ENCODE data around the gene ARHGAP31. TPM values are rescaled to one million over a fixed set of nuclear protein-coding genes. Genes with fewer than 3 reads are reported as not detected.

Gene ARHGAP31
- total RNA-seq, 1 donor from 2014 or later, result 114 TPM

DNA sequence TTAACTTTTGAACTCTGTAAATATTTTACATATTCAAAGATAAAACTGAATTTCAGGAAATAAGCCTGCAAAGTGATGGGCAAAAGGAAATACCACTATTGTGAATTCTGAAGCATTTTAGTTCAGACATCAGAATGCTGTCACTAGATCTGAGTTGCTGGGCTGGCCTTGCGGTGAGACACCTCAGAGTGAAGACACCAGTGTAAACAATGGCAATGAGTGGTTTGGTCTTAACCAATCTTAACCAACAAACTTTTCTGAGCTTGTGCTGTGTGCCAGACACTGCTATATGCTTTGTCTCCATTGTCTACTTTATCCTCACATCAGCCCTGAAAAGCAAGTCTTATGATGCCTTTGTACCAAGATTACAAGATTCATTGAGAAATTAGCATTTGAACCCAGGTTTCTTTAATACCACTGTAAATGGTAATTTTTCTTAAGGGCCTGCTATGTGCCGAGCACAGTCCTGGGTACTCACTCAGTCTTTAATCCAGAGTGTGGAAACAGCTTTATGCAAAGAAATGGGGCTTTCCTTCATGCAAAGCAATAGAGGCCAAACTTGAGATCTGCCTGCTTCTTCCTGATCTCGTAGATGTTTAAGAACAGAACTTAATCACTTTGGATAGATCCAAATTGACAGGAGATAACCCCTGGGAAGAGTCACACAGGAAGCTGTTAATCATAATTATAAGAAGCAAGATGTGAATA is 114.2 kb downstream of the ARHGAP31 start:
- no peak overlapping the region for H3K4me3 Mint-ChIP-seq (ENCODE audit: unreplicated experiment)
- peaks cover 14% of the 10 kb centered on the region for H3K4me1 Mint-ChIP-seq (ENCODE audit: unreplicated experiment)
- no peaks in the 10 kb centered on the region for H3K9me3 Mint-ChIP-seq (ENCODE audit: unreplicated experiment)
- peaks cover 65% of the 10 kb centered on the region for H3K36me3 Mint-ChIP-seq (ENCODE audit: low read depth, unreplicated experiment)
- H3K27me3 Mint-ChIP-seq (ENCODE audit: unreplicated experiment), result peaks cover 2% of the 10 kb centered on the region
- no peak for DNase-seq (ENCODE audit: low spot score)
- TF ChIP-seq, protein P1, sequence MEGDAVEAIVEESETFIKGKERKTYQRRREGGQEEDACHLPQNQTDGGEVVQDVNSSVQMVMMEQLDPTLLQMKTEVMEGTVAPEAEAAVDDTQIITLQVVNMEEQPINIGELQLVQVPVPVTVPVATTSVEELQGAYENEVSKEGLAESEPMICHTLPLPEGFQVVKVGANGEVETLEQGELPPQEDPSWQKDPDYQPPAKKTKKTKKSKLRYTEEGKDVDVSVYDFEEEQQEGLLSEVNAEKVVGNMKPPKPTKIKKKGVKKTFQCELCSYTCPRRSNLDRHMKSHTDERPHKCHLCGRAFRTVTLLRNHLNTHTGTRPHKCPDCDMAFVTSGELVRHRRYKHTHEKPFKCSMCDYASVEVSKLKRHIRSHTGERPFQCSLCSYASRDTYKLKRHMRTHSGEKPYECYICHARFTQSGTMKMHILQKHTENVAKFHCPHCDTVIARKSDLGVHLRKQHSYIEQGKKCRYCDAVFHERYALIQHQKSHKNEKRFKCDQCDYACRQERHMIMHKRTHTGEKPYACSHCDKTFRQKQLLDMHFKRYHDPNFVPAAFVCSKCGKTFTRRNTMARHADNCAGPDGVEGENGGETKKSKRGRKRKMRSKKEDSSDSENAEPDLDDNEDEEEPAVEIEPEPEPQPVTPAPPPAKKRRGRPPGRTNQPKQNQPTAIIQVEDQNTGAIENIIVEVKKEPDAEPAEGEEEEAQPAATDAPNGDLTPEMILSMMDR (IDR thresholded peaks at IDR 0.05; ENCODE audit: unreplicated experiment), result no peak
- H3K27ac Mint-ChIP-seq (ENCODE audit: unreplicated experiment), result no peak overlapping the region

DNA sequence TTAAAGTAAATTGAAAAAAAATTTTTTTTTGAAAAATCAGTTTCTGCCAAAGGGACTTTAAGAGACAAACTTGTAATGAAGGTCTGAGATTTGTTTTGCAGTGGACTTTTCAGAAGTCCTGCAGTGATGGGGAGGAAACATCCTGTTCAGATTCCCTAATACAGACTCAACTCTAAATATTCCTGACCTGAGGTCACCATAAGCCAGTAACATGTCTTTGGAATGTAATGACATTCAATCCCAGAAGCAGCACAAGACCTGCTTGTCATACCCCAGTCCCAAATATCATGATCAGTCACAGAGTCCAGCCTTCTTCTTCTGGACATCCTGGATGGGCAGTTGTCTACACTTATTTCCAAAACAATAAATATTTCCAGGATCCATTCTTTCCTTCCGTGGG is 115.7 kb downstream of the ARHGAP31 start:
- TF ChIP-seq, protein P1 (IDR thresholded peaks at IDR 0.05; ENCODE audit: unreplicated experiment), result no peak

DNA sequence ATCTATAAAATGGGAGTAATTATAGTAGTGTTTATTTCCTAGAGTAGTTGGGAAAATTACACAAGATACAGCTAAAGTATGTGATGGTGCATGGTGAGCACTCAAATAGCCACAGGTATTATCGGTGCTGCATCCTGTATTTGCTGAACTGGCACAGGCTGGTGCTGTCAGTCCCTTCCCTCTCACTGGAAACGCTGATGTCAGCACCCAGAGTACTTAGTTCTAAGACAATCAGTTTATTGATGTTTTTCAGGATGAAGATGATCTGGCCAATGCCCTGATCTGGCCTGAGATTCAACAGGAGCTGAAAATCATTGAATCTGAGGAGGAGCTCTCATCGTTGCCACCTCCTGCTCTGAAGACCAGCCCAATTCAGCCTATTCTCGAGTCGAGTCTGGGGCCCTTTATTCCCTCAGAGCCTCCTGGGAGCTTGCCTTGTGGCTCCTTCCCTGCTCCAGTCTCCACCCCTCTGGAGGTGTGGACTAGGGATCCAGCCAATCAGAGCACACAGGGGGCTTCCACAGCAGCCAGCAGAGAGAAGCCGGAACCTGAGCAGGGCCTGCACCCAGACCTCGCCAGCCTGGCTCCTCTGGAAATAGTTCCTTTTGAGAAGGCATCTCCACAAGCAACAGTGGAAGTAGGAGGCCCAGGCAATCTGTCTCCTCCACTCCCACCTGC is 119.6 kb downstream of the ARHGAP31 start:
- Mint-ChIP-seq H3K9me3 (ENCODE audit: unreplicated experiment) (no peaks in the 10 kb centered on the region), H3K4me3 (ENCODE audit: unreplicated experiment) (no peak overlapping the region), H3K4me1 (ENCODE audit: unreplicated experiment) (peaks cover 14% of the 10 kb centered on the region), H3K27me3 (ENCODE audit: unreplicated experiment) (peaks cover 5% of the 10 kb centered on the region), H3K36me3 (ENCODE audit: low read depth, unreplicated experiment) (peaks cover 49% of the 10 kb centered on the region), H3K27ac (ENCODE audit: unreplicated experiment) (no peak overlapping the region)
- DNase-seq (ENCODE audit: low spot score), result no peak
- TF ChIP-seq, protein P1 (IDR thresholded peaks at IDR 0.05; ENCODE audit: unreplicated experiment), result no peak

More for the DNA sequence above, 115.7 kb downstream of the ARHGAP31 start:
- peaks cover 2% of the 10 kb centered on the region for H3K27me3 Mint-ChIP-seq (ENCODE audit: unreplicated experiment)
- DNase-seq (ENCODE audit: low spot score), result no peak
- no peaks in the 10 kb centered on the region for H3K9me3 Mint-ChIP-seq (ENCODE audit: unreplicated experiment)
- H3K27ac Mint-ChIP-seq (ENCODE audit: unreplicated experiment), result no peak overlapping the region
- peaks cover 14% of the 10 kb centered on the region for H3K4me1 Mint-ChIP-seq (ENCODE audit: unreplicated experiment)
- no peak overlapping the region for H3K4me3 Mint-ChIP-seq (ENCODE audit: unreplicated experiment)
- peaks cover 51% of the 10 kb centered on the region for H3K36me3 Mint-ChIP-seq (ENCODE audit: low read depth, unreplicated experiment)

DNA sequence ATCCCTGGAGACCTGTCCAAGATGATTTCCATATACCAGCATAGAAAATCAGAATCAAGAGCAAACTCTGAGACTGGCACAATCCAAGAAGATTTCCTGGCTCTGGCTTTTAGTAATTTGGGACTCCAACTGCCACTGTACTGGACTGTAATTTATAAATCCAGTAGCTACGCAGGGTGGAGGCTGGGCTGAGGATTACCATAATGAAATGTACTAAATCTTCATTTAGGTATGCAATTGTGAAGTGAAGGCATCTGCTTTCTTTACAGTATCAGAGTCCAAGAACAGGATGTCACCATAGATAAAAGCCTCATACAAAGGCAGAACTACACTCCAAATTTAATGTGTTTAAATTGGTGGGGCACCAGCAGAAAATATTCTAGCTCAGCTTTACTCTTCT is 122.7 kb downstream of the ARHGAP31 start:
- TF ChIP-seq, protein P1 (IDR thresholded peaks at IDR 0.05; ENCODE audit: unreplicated experiment), result no peak

More for the DNA sequence above, 122.7 kb downstream of the ARHGAP31 start:
- Mint-ChIP-seq H3K4me3 (ENCODE audit: unreplicated experiment) (no peak overlapping the region), H3K27me3 (ENCODE audit: unreplicated experiment) (peaks cover 5% of the 10 kb centered on the region), H3K9me3 (ENCODE audit: unreplicated experiment) (no peaks in the 10 kb centered on the region), H3K36me3 (ENCODE audit: low read depth, unreplicated experiment) (peaks cover 19% of the 10 kb centered on the region), H3K4me1 (ENCODE audit: unreplicated experiment) (peaks cover 21% of the 10 kb centered on the region), H3K27ac (ENCODE audit: unreplicated experiment) (no peak overlapping the region)
- DNase-seq (ENCODE audit: low spot score), result no peak

All from endothelial cell (in vitro differentiated cells).